ENCODE results near the gene CLIC4.

GRCh38 chr1:24830680-24831272 lies 85.5 kb downstream of the CLIC4 start:
- TF ChIP-seq EZH2 (IDR thresholded peaks at IDR 0.05; ENCODE audit: borderline replicate concordance, low read depth, low read length, severe bottlenecking) (no peak), CTCF (IDR thresholded peaks at IDR 0.05; ENCODE audit: borderline replicate concordance, extremely low read depth, low read length, poor library complexity, severe bottlenecking) (peak; percentile 77)
